ENCODE results near the gene ASB6. TPM values are rescaled to one million over a fixed set of nuclear protein-coding genes. Genes with fewer than 3 reads are reported as not detected.

The ASB6 gene
- total and polyA plus RNA-seq, 2 experiments from 2014 or later = 8.8 to 19.8 TPM

GRCh38 chr9:129654554-129655040, 12.6 kb upstream of the ASB6 start:
- peaks cover 8% of the 10 kb centered on the region for H3K27me3 Mint-ChIP-seq (ENCODE audit: insufficient read depth, low read depth, poor library complexity)

More at GRCh38 chr9:129654554-129655040, 12.6 kb upstream of the ASB6 start:
- Histone ChIP-seq H4K20me1 (replicated peaks; ENCODE audit: insufficient read depth) (no peaks in the 10 kb centered on the region), H3K9me2 (ENCODE audit: insufficient read depth) (no peaks in the 10 kb centered on the region), H3F3A (replicated peaks; ENCODE audit: low read depth) (no peaks in the 10 kb centered on the region), H3K27me3 (ENCODE audit: insufficient read depth) (no peaks in the 10 kb centered on the region), H3K4me1 (ENCODE audit: insufficient read depth) (no peaks in the 10 kb centered on the region; the same call in 1 of the 2 replicates), H3K4me2 (no peak overlapping the region), H2AFZ (0 out of 2 replicates have a peak overlapping the region, but pooled peaks have one; percentile 43), H3K4me3 (no peak overlapping the region), H3K27ac (ENCODE audit: low read depth) (no peak overlapping the region), H3K36me3 (ENCODE audit: insufficient read depth) (no peaks in the 10 kb centered on the region), H3K79me2 (replicated peaks; ENCODE audit: insufficient read depth) (no peaks in the 10 kb centered on the region)
- H3K9me3 Mint-ChIP-seq = no peaks in the 10 kb centered on the region
- H3K4me1 Mint-ChIP-seq = no peaks in the 10 kb centered on the region
- no peak overlapping the region for H3K27ac Mint-ChIP-seq
- TF ChIP-seq ZNF331 (CRISPR knock-in tag; IDR thresholded peaks at IDR 0.05; ENCODE audit: low read depth) (no peak), EZH2 (IDR thresholded peaks at IDR 0.05; ENCODE audit: low read depth, unreplicated experiment) (no peak), POLR2AphosphoS5 (IDR thresholded peaks at IDR 0.05; ENCODE audit: low read depth) (no peak), ETS1 (IDR thresholded peaks at IDR 0.05) (no peak), ZNF462 (CRISPR knock-in tag; IDR thresholded peaks at IDR 0.05) (no peak), ZNF114 (CRISPR knock-in tag; IDR thresholded peaks at IDR 0.05) (no peak)
- TF ChIP-seq, protein P1, sequence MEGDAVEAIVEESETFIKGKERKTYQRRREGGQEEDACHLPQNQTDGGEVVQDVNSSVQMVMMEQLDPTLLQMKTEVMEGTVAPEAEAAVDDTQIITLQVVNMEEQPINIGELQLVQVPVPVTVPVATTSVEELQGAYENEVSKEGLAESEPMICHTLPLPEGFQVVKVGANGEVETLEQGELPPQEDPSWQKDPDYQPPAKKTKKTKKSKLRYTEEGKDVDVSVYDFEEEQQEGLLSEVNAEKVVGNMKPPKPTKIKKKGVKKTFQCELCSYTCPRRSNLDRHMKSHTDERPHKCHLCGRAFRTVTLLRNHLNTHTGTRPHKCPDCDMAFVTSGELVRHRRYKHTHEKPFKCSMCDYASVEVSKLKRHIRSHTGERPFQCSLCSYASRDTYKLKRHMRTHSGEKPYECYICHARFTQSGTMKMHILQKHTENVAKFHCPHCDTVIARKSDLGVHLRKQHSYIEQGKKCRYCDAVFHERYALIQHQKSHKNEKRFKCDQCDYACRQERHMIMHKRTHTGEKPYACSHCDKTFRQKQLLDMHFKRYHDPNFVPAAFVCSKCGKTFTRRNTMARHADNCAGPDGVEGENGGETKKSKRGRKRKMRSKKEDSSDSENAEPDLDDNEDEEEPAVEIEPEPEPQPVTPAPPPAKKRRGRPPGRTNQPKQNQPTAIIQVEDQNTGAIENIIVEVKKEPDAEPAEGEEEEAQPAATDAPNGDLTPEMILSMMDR (conservative IDR thresholded peaks at IDR 0.05; ENCODE audit: low read depth in 2 of 2) = no peak
- ATAC-seq (no peak), DNase-seq (ENCODE audit: low spot score) (no peak)
- H3K36me3 Mint-ChIP-seq (ENCODE audit: low read depth) = no peaks in the 10 kb centered on the region
- no peak overlapping the region for H3K4me3 Mint-ChIP-seq
